Effector CD4-positive, alpha-beta T cell (primary cell): Measurements from ENCODE around the gene TFEB.
"Not testable (repeated sequence)": the region's sequence is repeated elsewhere in the genome, so short reads cannot be mapped to it uniquely, and the experiment has no call there.

Experiments
- DNase-seq: peaks from one replicate; pipeline ENCODE4 v3.0.0-alpha.2; 2020
- total RNA-seq: gene quantifications from one replicate; lab custom pipeline; 2026; lab: John Stamatoyannopoulos, UW

TFEB gene
- total RNA-seq, result 18.6 reads per million, percentile 45 among the genes with 10 or more reads in this experiment

DNA sequence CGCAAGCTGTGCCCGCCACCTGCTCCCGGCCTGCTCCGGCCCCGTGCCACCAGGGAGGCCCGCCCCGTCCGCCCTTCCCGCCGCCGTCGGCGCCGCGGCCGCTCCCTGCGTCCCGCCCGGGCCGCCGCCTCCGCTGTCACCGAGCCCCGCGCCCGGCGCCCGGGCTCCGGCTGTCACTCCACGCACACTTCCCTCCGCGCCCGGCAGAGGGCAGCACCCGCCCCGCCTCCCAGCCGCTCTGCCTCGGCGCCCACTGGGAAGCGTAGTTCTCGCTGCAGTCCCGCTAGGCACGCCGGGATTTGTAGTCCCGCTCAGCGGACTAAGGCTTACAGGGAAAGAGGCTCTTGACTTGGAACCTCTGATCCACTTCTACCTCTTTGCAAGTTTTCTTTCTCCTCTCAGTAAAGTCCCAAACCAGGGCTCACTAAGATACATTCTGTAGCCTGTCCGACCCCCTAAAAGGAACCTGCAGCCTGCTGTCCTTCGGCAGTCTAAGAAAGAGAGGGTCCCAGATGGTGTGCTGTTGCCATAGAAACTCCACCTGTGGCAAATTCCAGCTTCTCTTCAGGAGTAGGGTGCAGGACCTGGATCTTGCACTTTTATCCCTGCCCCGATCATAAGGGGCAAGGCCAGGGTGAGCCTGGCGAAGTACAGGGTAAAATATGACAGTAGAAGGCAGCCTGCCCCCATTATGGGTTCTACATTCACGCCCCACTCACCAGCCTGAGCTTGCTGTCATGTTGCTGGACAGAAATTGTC is at the start of gene TFEB:
Gene TFEB, minus strand, starts transcription at position 182 of the 759 bp plus-strand sequence. CDS start 44,395 bp downstream, outside the sequence.
- peak; percentile 92 for DNase-seq

GRCh38 chr6:41784581-41785171 is 49.3 kb upstream of the TFEB start:
- DNase-seq, result no peak

DNA sequence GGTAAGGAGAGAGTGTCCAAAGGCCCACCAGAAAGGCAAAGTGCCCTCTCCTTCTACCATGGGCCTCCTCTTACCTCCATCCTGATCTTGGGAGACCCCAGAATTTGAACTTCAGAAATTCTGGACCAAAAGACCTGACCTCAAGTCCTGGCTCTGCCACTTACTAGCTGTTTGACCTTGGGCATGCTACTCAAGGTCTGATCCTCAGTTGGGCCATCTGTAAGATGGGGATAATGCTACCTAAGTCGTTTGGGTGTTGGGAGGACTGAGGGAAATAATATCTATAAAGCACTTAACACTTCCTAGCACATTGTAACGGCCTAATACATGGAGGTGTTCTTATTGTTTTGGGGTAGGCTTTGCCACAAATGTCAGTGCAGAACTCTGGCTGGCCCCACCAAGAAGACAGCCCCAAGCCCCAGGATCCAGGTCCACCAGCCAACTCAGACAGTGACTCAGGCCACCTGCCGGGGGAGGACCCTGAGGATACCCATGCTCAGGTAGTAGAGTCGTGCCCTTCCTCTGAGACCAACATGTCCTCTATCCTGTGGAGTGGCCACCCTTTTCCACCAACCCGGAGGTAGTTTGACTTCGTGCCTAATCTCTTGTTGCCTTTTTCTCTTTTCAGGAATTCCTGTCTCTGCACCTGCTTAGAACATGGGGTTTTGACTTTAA is 47.8 kb upstream of the TFEB start:
- DNase-seq, result no peak

DNA sequence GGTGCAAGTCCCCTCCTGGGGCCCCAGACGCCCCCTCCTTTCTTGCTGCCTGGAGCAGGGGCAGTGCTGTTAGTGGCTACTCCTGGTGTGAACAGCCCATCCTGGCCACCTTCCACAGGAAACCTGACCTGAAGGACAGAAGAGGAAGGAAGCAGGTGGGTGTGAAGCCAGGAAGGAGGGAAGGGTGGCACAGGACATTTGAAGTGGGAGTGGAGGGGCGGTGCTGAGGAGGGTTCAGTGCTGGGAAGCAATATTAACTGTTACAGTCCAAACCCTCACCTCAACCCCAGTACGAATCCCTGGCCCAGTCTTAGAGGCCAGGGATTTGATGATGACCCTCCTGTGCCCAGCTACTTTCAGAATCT is 45.9 kb upstream of the TFEB start:
- DNase-seq, result no peak

- no peak for DNase-seq
Observed at GRCh38 chr6:41780551-41781365, 45.4 kb upstream of the TFEB start, which contains the start of gene PRICKLE4. Gene PRICKLE4 (plus strand): TSS chr6:41780782. CDS start chr6:41783474, 2,692 bp downstream.

DNA sequence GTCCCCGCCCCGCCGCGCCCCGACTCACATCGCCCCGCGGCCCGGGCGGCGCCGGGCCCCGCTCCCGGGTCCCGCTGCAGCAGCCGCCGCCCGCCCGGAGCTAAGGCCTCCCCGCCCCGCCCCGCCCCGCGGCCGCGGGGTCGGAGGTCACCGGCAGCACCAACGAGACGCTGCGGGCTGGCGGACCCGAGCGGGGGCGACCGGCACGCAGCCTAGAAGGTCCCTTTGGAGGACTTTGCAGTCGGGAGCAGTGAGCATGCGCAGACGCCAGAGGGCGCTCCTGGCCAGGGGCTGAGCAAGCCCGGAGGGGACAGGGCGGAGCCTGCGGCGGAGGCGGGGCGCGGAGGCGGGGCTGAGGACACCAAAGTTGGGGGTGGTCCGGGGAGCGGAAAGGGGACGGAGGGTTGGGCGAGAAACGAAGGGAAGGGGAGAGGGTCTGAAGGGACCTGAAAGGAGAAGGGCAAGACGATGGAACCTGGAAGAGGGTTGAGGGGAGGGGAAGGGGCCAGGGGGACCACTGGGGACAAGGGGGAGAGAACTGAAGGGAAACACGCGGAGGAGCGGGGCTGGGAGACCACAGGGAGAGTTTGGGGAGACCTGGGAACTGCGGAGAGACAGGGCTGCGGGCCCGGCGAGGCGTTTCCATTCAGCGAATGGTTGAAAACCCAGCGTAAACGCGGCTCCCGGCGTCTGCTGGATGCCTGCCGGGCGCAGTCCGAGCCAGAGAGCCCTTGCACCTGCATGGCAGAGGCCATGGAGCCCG is 44.6 kb upstream of the TFEB start, which contains the start of gene FRS3:
Gene FRS3, minus strand, starts transcription at position 113 of the 763 bp plus-strand sequence. CDS start 2,913 bp downstream, outside the sequence.
- DNase-seq, result peak; percentile 99

- DNase-seq, result no peak
Observed at GRCh38 chr6:41779336-41779735, 43.9 kb upstream of the TFEB start.

DNA sequence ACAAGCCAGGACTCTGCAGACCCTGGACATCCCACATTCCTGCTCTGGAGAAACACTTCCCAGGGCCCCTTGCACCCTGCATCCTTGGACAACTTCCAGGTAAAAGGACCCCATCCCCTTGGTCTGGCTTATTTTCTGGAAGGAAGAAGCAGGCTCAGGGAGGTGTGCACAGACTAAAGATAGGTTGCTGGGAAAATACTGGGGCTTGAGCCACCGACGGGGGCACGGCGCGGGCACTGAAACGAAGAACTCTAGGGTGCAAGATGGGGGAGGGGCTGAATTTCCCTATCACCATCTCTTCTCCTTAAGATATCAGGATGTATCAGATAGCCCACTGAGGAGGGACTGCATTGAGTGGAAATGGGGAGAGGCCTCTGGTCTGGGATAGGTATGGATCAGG is 43.5 kb upstream of the TFEB start:
- DNase-seq, result no peak

GRCh38 chr6:41777551-41778285 is 42.3 kb upstream of the TFEB start:
- DNase-seq, result no peak

GRCh38 chr6:41775293-41775882 is 40.0 kb upstream of the TFEB start:
- no peak for DNase-seq

- no peak for DNase-seq
Observed at GRCh38 chr6:41774841-41775240, 39.4 kb upstream of the TFEB start.

- DNase-seq, result no peak
Observed at GRCh38 chr6:41771058-41771983, 35.9 kb upstream of the TFEB start.

DNA sequence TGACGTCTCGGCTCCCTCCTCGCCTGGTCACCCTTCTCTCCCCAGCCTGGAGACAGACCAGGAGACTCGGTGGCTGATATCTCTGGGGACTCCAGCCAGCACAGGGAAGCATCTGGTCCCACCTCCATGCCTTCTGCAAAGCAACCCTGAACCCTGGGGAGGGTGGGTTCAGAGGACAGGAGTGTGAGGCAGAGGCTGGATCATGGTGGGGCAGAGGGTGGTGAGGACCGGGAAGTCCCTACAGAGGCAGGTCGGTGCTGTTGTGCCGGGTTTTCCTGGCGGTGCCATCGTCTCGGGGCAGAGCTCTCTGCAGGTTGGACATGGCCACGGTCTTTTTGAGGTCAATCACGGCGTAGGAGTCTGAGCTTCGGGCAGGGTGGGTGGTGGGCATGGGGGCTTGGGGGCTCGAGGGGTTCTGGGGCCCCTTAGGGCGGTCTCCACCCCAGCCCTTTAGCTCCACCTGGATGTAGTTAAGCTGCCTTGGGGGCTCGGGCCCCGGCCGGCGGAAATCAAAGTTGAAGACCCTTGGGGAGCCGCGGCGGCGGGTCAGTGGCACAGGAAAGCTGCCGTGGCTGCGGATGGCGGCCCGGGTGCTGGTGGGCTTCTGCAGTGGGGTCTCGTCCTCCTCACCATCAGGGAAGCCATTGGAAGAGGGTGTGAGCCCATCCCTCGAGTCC is 35.1 kb upstream of the TFEB start:
- DNase-seq, result no peak

DNA sequence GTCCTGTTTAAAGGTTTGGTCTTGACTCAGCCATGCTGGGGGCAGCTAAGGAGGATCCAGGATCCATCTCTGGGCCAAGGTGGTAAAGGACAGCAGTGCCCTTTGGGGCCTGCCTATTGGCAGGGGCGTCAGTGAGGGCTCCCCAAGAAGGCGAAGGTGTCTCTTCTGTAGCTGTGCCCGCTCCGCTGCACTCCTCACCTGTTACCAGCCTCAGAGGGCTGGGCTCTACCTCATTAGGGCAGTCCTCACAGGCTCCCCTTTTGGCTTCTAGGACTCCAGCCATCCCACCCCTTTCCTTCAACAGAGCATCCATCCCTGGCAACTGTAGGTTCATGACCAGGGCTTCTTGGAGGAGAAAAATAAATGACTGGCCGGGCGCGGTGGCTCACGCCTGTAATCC is 34.0 kb upstream of the TFEB start:
- DNase-seq, result no peak

- DNase-seq, result no peak
Observed at GRCh38 chr6:41768545-41769308, 33.3 kb upstream of the TFEB start.

- no peak for DNase-seq
Observed at GRCh38 chr6:41767112-41767833, 31.9 kb upstream of the TFEB start.

DNA sequence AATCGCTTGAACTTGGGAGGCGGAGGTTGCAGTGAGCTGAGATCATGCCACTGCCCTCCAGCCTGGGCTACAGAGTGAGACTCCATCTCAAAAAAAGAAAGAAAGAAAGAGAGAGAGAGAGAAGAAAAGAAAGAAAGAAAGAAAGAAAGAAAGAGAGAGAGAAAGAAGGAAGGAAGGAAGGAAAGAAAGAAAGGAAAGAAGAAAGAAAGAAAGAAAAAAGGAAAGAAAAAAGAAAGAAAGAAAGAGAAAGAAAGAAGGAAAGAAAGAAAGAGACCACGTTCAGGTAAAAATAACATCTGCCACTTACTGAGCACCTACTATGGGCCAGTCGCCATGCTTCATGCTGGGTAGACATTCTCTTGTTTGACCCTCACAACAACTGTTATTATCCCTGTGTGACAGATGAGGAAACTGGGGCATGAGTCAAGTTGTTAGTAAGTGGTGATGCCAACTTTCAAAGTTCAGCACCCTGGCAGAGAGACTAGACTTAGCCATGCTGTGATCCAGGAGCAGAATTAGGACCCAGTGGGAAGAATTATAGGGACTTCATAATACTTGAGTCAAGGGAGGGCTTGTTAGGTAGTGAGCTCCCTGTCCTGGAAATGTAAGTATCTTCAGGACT is 30.7 kb upstream of the TFEB start:
- DNase-seq, result not testable (repeated sequence)
